IPS-18c (cell line): Measurements from ENCODE around the gene KBTBD6.
"Not testable (repeated sequence)": the region's sequence is repeated elsewhere in the genome, so short reads cannot be mapped to it uniquely, and the experiment has no call there.

Experiments used
- H3K4me3 ChIP-seq: 2 replicates; pipeline ENCODE4 v1.7.0; 2013; ENCODE audit warnings: low read depth, mild to moderate bottlenecking, low read length, moderate library complexity; ENCODE audit not compliant: insufficient read depth
- H3K9me3 ChIP-seq: one replicate; pipeline ENCODE4 v1.6.1; 2013; ENCODE audit warnings: mild to moderate bottlenecking, low read length, moderate library complexity; ENCODE audit not compliant: control insufficient read depth, insufficient read depth

Gene KBTBD6

DNA sequence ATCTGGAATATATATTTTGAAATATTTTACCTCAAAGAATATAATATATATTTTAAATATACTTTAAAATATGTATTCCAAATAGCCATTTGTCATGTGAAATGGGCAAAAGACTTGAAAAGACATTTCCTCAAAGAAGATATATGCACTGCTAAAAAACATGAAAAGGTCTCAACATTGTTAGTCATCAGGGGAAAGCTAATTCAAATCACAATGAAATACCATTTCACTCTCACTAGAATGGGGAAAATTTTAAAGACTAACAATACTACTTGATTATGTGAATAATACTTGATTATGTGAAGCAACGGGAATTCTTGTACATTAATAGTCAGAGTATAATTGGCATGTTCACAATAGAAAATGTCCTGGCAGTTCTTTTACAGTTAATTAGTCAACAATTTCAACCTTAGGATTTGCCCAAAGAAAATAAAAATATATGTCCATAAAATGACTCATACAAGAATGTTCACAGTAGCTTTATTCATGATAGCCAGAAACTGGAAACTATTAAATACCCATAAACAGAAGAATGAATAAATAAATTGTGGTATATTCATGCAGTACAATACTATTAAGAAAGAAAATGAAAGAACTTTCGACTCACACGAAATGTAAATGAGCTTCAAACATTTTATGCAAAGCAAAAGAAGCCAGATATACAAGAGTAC lies 6.8 kb upstream of the KBTBD6 start:
- H3K4me3 ChIP-seq, result no peak overlapping the region
- H3K9me3 ChIP-seq, result no peaks in the 10 kb centered on the region

DNA sequence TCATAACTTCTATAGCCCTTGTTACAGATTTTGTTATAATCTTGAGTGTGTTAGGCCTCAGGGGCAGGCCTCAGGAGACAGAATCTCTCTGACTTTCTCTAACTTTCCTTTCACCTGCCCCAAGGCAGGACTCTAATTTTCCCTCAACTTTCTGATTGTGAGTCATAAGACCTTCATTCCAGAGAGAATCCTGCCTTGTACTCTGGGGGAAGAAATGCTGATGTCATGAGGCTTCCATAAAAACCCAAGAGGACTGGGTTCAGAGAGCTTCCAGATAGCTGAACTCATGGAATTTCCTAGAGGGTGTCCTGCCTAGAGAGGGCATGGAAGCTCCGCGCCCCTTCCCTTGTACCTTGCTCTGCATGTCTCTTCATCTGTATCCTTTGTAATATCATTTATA lies 5.3 kb upstream of the KBTBD6 start:
- H3K9me3 ChIP-seq, result no peaks in the 10 kb centered on the region
- H3K4me3 ChIP-seq, result no peak overlapping the region

DNA sequence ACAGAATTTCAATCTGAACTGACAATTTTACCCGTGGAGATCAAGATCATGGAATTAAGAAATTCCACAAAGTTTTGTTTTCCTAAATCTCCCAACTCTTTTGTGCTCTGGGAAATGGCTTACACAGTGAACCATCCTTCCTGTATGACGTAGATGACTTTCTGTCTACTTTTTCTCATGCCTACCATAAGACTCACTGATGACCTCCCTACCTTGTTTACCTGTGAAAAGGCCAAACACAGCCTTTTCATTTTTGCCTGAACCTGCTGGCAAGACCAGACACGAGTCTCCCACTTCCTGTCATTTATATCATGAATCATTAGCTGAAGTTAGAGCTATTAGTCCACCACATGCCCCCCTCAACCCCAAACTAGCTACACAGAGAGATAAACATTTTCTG lies 4.6 kb upstream of the KBTBD6 start:
- Histone ChIP-seq H3K4me3 (no peak overlapping the region), H3K9me3 (no peaks in the 10 kb centered on the region)

DNA sequence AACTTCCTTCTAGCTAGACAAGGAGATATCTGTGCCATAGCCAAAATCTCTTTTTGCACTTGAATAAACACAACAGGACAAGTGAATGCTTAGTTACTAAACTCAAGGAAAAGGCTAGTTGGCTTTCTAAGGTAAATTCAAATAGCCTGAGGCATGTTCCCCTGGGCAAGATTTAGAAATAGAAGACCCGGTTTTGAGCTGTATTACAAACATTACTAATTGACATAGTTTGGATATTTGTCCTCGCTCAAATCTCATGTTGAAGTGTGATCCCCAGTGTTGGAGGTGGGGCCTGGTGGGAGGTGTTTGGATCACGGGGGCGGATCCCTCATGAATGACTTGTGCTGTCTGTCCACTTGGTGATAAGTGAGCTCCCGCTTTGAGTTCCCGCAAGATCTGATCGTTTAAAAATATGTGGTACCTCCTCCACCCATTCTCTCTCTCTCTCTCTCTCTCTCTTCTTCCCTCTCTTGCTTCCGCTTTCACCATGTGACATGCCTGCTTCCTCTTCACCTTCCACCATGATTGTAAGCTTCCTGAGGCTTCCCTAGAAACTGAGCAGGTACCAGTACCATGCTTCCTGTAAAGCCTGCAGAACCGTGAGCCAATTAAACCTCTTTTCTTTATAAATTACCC lies 3.9 kb upstream of the KBTBD6 start:
- no peak overlapping the region for H3K4me3 ChIP-seq
- no peaks in the 10 kb centered on the region for H3K9me3 ChIP-seq

DNA sequence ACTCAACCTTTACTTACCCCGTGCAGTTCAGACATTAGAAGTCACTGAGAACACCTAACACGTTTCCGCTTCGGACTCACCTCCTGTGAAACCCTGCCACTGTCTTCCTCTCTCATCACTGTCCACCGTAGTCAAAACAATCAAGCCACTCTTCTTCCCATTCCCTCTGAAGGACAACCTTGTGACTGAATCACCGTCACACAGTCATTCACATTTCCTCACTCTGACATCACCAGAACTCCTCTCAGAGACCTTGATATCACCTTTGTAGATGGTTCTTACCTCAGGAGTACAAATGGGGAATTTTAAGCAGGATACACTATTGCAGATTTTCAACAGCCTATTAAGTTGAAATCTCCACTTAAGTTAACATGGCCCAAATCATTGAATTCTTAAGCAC lies 1.3 kb upstream of the KBTBD6 start:
- no peaks in the 10 kb centered on the region for H3K9me3 ChIP-seq
- no peak overlapping the region for H3K4me3 ChIP-seq

DNA sequence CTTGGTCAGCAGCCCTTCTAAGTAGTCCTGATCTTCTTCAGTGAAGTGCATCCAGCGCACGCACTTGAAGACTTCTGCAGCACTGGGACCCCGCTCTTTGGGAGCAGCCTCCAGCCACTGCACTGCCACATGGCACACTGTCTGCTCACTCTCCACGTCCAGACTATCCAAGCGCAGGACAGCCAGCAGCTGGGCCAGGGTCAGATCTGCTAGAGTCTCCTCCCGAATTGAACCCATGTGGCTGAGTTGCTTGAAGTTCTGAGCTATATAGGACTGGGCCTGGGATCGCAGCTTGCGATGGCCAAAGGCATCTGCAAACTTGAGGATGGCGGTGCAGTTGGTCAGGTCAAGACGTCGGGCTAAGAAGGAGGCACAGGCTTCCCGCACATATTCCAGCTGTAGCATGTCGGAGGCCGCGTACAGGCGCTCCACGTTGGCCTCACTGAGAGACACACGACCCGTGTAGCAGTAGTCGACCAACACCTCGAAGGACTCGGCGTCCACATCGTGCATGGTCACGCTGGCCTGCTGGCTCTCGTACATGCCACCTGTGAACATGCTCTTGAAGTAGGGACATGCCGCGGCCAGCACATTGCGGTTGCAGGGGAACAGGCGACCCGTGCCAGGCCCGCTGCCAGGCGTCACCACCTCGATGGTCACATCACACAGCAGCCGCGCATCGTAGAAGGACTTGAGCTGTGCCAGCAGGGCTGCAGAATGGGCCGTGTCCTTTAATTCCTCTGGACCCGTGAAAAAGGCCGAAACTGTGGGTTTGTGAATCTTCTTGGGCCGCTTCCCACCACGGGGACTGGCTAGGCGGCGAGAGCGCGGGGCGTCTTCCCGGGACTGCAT lies 716 bp downstream of the KBTBD6 start:
- not testable (repeated sequence) for H3K9me3 ChIP-seq
- peak overlapping the region; percentile 73 for H3K4me3 ChIP-seq

DNA sequence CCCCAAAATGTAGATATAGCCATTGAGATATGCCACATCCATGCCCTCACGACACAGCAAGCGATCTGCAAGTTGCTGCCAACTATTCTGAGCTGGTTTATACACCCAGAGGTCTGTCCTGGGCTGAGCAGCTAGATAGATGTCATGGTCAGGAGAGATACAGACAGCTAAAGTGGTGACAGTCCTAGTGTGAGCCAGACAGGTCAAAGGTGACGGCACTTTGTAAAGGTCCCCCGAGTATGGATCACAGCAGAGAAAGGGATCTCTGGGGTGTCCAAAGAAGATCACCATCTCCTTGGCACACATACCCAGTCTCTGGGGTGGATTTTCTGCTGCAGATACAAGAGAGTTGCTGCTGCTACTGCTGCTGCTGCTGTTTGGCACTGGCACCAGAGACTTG lies 1.4 kb downstream of the KBTBD6 start:
- H3K9me3 ChIP-seq, H3K4me3 ChIP-seq: not testable (repeated sequence)

DNA sequence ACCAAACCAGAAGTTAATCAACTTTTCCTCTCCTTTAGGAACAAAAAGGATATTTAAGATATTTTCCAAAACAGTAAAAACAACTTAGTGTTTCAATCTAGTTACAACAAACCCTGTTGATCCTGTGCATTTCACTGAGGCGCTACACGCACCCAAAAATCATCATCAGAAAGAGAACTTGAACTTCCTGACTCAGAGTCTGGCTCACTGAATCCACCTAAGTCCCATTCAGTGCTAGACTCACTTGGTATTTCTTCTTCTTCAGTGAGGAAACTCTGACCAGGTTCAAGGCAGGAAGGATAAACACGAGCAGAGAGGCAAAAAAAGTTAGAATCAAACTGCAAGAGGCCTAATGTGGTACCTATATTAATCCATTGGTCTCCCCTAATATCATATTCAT lies 2.2 kb downstream of the KBTBD6 start:
- Histone ChIP-seq H3K9me3 (no peaks in the 10 kb centered on the region), H3K4me3 (no peak overlapping the region)

DNA sequence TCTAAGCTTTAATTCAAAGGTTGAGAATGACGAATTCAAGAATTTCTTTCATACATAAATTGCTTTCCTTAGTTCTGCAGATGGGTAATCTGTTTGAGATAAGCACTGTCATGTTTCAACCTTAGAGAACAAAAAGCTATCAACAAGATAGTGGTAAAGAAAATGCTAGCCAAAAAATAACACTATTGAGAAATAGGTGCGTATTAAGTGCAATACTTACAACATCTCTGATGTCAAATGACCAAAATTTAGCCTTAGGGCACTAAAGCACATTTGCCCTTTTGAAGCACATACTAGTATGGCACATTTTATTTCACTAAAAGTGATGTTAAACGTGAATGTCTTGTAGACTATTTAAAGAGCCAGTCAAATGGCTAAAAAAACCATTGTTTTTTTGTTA lies 4.9 kb downstream of the KBTBD6 start:
- Histone ChIP-seq H3K9me3 (no peaks in the 10 kb centered on the region), H3K4me3 (no peak overlapping the region)

DNA sequence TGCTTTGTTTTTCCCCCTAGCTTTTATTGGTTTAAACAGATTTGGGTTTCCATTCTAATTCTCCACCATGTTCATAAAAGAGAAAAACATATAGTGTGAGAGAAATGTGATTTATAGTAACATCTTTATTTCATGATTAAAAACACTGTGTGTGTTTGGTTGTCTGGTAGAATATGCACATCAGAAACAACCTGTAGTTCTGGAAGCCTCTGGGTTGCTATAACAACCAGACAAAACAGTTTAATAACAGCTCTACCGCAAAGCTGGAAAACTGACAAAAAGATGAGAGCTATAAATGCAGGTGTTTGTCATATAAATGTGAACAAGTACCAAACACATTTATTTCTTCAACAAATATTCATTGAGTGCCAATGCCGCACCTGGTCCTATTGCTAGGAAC lies 9.8 kb downstream of the KBTBD6 start:
- no peaks in the 10 kb centered on the region for H3K9me3 ChIP-seq
- H3K4me3 ChIP-seq, result no peak overlapping the region

DNA sequence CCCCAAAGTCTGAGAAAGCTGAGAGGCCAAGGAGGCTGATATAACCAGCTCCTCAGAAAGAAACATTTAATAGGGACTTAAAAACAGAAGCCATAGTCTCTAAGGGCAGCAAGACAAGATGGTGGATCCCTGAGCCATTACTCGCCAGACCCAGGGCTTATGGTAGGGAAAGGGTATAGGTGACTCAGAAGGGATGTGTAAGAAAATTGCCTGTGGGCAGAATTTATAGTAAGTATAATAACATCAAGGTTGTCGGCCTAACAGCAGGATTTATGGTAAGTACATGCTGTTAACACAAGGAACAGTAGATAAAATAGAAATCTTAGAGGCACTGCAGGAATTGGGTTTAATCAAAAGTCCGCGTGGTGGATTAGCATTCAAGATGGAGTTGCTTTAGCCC lies 14.7 kb downstream of the KBTBD6 start:
- Histone ChIP-seq H3K9me3 (no peaks in the 10 kb centered on the region), H3K4me3 (no peak overlapping the region)

DNA sequence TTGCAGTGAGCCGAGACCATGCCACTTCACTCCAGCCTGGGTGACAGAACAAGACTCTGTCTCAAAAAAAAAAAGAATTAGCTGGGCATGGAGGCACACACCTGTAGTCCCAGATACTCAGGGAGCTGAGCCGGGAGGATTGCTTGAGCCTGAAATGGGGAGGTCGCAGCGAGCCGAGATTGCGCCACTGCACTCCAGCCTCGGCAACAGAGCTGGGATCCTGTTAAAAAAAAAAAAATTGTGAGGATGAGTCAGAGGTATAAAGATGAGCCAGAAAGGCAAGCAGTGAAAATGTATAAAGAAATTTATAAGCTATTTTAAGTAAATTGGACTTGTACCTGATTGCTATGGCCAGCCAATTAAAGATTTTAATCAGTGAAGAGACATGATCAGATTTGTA lies 21.1 kb downstream of the KBTBD6 start:
- Histone ChIP-seq H3K9me3 (no peaks in the 10 kb centered on the region), H3K4me3 (no peak overlapping the region)

DNA sequence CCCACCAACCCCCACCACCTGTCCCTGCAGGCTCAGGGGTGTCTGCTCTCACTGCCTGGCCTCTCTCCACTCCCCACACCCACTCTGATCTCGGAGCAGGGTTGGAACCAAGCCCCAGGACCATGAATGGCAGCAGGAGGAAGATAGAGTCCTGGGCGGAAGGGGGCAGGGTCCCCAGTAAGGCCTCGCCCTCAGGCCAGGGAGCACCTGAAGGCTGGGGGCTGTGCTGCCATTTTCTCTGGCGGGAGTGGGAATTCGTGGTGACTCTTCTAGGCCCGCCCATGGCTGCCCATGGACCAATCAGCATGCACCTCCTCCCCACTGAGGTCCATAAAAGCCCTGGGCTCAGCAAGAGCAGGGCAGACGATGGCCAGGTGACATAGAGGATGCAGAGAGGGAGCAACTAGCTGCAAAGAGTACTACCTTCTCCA lies 25.0 kb downstream of the KBTBD6 start:
- H3K4me3 ChIP-seq, result peak overlapping the region; percentile 26; the same call in 1 of the 2 replicates
- peaks cover 3% of the 10 kb centered on the region for H3K9me3 ChIP-seq

DNA sequence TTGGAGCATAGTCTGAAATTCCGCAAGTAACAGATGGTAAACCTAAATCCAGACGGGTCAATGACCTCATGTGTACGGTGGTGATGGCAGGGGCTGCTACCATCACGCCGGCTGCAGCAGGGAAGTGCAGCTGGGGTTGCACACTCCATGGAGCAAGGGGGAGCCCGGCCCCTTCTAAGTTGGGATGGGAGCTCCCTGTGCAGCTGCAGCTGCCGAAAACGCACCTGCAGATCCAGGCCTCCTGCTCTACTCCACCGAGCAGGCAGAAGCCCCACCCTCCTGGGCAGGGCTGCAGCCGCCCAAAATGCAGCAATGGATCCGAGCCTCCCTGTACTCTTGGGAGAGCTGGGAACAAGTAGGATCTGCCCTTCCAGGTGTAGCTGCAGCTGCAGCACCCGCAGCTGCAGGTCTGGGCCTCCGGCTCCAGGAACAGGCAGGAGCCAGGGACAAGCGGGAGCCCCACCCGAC lies 25.5 kb downstream of the KBTBD6 start:
- Histone ChIP-seq H3K9me3 (peaks cover 3% of the 10 kb centered on the region), H3K4me3 (peak overlapping the region; percentile 26; the same call in 1 of the 2 replicates)

DNA sequence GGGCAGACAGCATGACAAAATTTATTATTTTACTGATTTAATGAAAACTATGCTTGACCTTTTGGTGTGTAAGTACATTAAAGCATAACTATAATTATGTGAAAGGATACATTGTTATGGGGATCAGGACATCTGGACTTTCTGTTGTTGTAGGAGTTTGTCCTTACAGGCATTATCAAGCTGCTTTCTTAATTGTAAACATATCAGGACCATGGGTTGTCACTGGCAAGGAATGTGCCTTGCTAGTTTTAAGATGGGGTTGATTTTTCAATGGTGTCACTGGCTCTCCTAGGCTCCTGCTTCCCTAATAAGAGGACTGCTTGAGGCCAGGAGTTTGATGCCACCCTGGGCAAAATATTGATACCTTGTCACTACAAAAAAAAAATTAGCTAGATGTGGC lies 32.6 kb downstream of the KBTBD6 start:
- H3K4me3 ChIP-seq, result no peak overlapping the region
- peaks cover 3% of the 10 kb centered on the region for H3K9me3 ChIP-seq

DNA sequence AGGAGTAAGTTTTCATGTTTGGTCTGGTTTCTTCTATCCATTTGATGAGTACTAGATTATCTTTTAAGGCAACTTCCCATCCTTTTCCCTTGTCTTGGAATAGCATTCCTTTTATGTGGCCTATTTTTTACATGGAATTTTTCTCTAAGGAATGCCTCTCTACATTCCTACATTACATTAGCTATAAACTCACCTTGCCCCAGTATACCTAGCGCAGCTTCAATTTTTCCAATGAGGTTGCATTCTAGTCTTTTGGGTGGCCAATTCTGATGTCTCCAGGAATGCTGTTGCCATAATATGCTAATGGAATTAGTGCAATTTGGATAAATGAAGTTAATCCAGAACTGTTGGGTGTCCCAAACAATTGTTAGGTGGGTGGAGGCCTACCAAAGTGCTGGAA lies 33.8 kb downstream of the KBTBD6 start:
- Histone ChIP-seq H3K9me3 (no peaks in the 10 kb centered on the region), H3K4me3 (no peak overlapping the region)

DNA sequence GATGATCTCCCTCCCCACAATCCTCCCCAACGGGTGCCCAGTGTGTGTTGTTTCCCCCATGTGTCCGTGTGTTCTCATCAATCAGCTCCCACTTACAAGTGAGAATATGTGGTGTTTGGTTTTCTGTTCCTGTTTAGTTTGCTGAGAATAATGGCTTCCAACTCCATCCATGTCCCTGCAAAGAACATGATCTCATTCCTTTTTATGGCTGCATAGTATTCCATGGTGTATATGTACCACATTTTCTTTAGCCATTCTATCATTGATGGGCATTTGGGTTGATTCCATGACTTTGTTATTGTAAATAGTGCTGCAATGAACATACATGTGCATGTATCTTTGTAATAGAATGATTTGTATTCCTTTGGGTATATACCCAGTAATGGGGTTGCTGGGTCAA lies 36.9 kb downstream of the KBTBD6 start:
- H3K4me3 ChIP-seq, H3K9me3 ChIP-seq: not testable (repeated sequence)

DNA sequence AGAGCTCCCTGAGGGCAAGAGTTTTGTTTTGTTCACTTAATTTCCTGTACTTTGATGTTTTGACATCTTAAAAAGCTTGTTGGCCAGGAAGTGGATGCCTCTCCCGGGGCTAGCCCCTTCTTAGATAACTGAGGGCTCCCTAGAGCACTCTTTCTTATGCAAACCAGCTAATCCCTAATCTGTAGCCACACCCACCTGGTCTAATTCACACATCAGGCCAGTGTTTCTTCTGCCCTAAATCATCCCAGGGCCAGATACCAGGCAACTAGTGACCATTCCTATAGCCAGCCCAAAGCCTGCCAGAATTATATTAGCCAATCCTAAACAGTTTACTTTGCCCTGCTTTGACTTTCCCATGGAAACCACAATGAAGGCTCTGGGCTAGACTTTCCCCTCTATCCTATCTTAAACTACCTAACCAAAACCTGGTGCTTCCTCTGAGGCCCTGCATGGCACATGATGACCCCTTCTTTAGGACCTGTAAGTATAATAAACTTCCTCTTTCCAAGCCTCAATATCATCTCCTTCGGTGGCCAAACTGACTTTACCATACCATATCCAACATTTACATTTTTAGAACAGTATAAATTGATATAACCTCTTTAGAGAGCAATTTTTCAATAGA lies 46.5 kb downstream of the KBTBD6 start:
- Histone ChIP-seq H3K9me3 (no peaks in the 10 kb centered on the region), H3K4me3 (no peak overlapping the region)
